SK-N-SH (cell line): ENCODE data around the gene SLC16A10. TPM values are rescaled to one million over a fixed set of nuclear protein-coding genes. Genes with fewer than 3 reads are reported as not detected.

Experiments used
- CTCF ChIA-PET: fragments of 300-600, 350-600 bp; formaldehyde crosslinking; extraction: SDS; loops from one replicate; lab custom pipeline; 2021; lab: Yijun Ruan, JAX
- POLR2A ChIA-PET: fragments of 350-600 bp; sonication (Branson Sonifier 250); formaldehyde crosslinking; extraction: SDS; loops from one replicate; lab custom pipeline; 2020; ENCODE audit warnings: antibody characterized with exemption, inconsistent platforms; lab: Yijun Ruan, JAX
- DNase-seq: peaks from one replicate; pipeline ENCODE4 v3.0.0; 2012
- H2AFZ ChIP-seq: fragments of 200-600 bp; sonication (generic); 2 replicates; pipeline ENCODE4 v1.8.1; 2016; ENCODE audit warnings: antibody characterized with exemption, mild to moderate bottlenecking, low read depth
- H3F3A ChIP-seq: fragments of 200-600 bp; sonication (generic); replicated peaks from 2 replicates; pipeline ENCODE3; 2016; ENCODE audit warnings: antibody characterized with exemption, mild to moderate bottlenecking; ENCODE audit not compliant: insufficient read depth
- H3K27ac ChIP-seq, 2 experiments: fragments of 200-500 bp in 1 of 2; fragments of 200-600 bp in 1 of 2; sonication (Bioruptor generic) in 1 of 2; sonication (generic), shearing (Covaris generic) in 1 of 2; 2 replicates each; pipeline versions ENCODE4 v1.5.1 to v1.6.1; 2014 to 2016; ENCODE audit warnings: low read depth in 2 of 2, inconsistent platforms in 1 of 2, low read length in 1 of 2, mild to moderate bottlenecking in 1 of 2, mixed read lengths in 1 of 2
- H3K27me3 ChIP-seq: fragments of 200-600 bp; sonication (generic), shearing (Covaris generic); 2 replicates; pipeline ENCODE4 v1.6.1; 2016; ENCODE audit warnings: mixed run types; ENCODE audit not compliant: insufficient read depth
- H3K36me3 ChIP-seq, 2 experiments: fragments of 200-500 bp in 1 of 2; fragments of 200-600 bp in 1 of 2; sonication (Bioruptor generic) in 1 of 2; sonication (generic) in 1 of 2; replicated peaks in 1 of 2; 2 replicates each; pipeline versions ENCODE3 to v1.5.1; 2014 to 2016; ENCODE audit warnings: low read length in 1 of 2, mild to moderate bottlenecking in 1 of 2; ENCODE audit not compliant: insufficient read depth in 2 of 2, control insufficient read depth in 1 of 2
- H3K4me1 ChIP-seq, 2 experiments: fragments of 200-500 bp in 1 of 2; fragments of 200-600 bp in 1 of 2; sonication (Bioruptor generic) in 1 of 2; sonication (generic), shearing (Covaris generic) in 1 of 2; 2 replicates each; pipeline versions ENCODE4 v1.5.1 to v1.6.1; 2014 to 2016; ENCODE audit warnings: low read depth in 1 of 2, low read length in 1 of 2, mixed run types in 1 of 2; ENCODE audit not compliant: insufficient read depth in 2 of 2, control insufficient read depth in 1 of 2
- H3K4me2 ChIP-seq: fragments of 200-600 bp; sonication (generic), shearing (Covaris generic); 2 replicates; pipeline ENCODE4 v1.6.1; 2017; ENCODE audit warnings: mixed run types
- H3K4me3 ChIP-seq, 2 experiments: fragments of 200-500 bp in 1 of 2; fragments of 200-600 bp in 1 of 2; sonication (Bioruptor generic) in 1 of 2; sonication (generic), shearing (Covaris generic) in 1 of 2; 2 replicates each; pipeline versions ENCODE4 v1.5.1 to v1.8.1; 2014 to 2016; ENCODE audit warnings: low read depth in 2 of 2, inconsistent platforms in 1 of 2, low read length in 1 of 2, mild to moderate bottlenecking in 1 of 2, mixed read lengths in 1 of 2, moderate library complexity in 1 of 2
- H3K79me2 ChIP-seq: fragments of 200-600 bp; sonication (generic); 2 replicates; pipeline ENCODE4 v1.8.1; 2017; ENCODE audit warnings: mild to moderate bottlenecking; ENCODE audit not compliant: insufficient read depth
- H3K9ac ChIP-seq: fragments of 200-600 bp; sonication (generic); 2 replicates; pipeline ENCODE4 v1.6.1; 2017; ENCODE audit warnings: mixed run types
- H3K9me2 ChIP-seq: fragments of 200-600 bp; sonication (generic); 2 replicates; pipeline ENCODE4 v1.6.1; 2017; ENCODE audit warnings: mixed run types
- H3K9me3 ChIP-seq: fragments of 200-600 bp; sonication (generic); 2 replicates; pipeline ENCODE4 v1.6.1; 2017; ENCODE audit warnings: mixed run types, mild to moderate bottlenecking, moderate library complexity
- H4K20me1 ChIP-seq: fragments of 200-600 bp; sonication (generic); 2 replicates; pipeline ENCODE4 v1.6.1; 2017; ENCODE audit warnings: mild to moderate bottlenecking, mixed run types; ENCODE audit not compliant: insufficient read depth
- ELF1 ChIP-seq: IDR thresholded peaks from 2 replicates; pipeline ENCODE4 v1.4.0; 2012
- EP300 ChIP-seq, 2 experiments: IDR thresholded peaks; 2 replicates each; pipeline versions ENCODE4 v1.4.0 to v1.6.1; 2012; ENCODE audit warnings: borderline replicate concordance in 1 of 2, low read depth in 1 of 2, low read length in 1 of 2
- FOSL2 ChIP-seq: IDR thresholded peaks from 2 replicates; pipeline ENCODE4 v1.4.0; 2012; ENCODE audit warnings: low read depth, mild to moderate bottlenecking, moderate library complexity, borderline replicate concordance
- FOXJ3 ChIP-seq: sonication (generic); formaldehyde crosslinking; IDR thresholded peaks from 2 replicates; pipeline ENCODE4 v1.5.1; 2020; ENCODE audit warnings: mild to moderate bottlenecking, missing genetic modification reagents
- FOXM1 ChIP-seq: IDR thresholded peaks from 2 replicates; pipeline ENCODE4 v1.4.0; 2012; ENCODE audit warnings: low read depth, mild to moderate bottlenecking
- GABPA ChIP-seq: IDR thresholded peaks from 2 replicates; pipeline ENCODE4 v1.4.0; 2012; ENCODE audit warnings: low read depth, mild to moderate bottlenecking
- GATA2 ChIP-seq: sonication (generic); formaldehyde crosslinking; IDR thresholded peaks from 2 replicates; pipeline ENCODE4 v1.5.0; 2020; ENCODE audit warnings: mild to moderate bottlenecking, missing genetic modification reagents
- MEF2A ChIP-seq: IDR thresholded peaks from 2 replicates; pipeline ENCODE4 v1.4.0; 2012; ENCODE audit warnings: low read depth, borderline replicate concordance
- NFIC ChIP-seq: IDR thresholded peaks from 2 replicates; pipeline ENCODE4 v1.4.0; 2012; ENCODE audit warnings: borderline replicate concordance
- RAD21 ChIP-seq: IDR thresholded peaks from 2 replicates; pipeline ENCODE4 v1.6.1; 2012; ENCODE audit warnings: mild to moderate bottlenecking, low read length
- RCOR1 ChIP-seq: fragments of 150-350 bp; IDR thresholded peaks from 2 replicates; pipeline ENCODE4 v1.6.1; 2017; ENCODE audit warnings: antibody characterized with exemption, low read length
- RFX5 ChIP-seq: IDR thresholded peaks from 2 replicates; pipeline ENCODE4 v1.6.1; 2012; ENCODE audit warnings: mild to moderate bottlenecking, improper control_type of control experiment, low read length
- RXRA ChIP-seq: IDR thresholded peaks from 2 replicates; pipeline ENCODE4 v1.4.0; 2012; ENCODE audit warnings: low read depth, mild to moderate bottlenecking, borderline replicate concordance
- SMC3 ChIP-seq: IDR thresholded peaks from 2 replicates; pipeline ENCODE4 v1.6.1; 2012; ENCODE audit warnings: low read depth, low read length, improper control_type of control experiment
- TAF1 ChIP-seq: IDR thresholded peaks from 2 replicates; pipeline ENCODE4 v1.6.1; 2012; ENCODE audit warnings: low read depth, mild to moderate bottlenecking, low read length, moderate library complexity, borderline replicate concordance
- WGBS: methylation state at CpG from one replicate; pipeline ENCODE4 v1.1.6; 2017; ENCODE audit warnings: low lambda C conversion rate; 5-methylcytosine and 5-hydroxymethylcytosine counted together
- polyA plus RNA-seq, 3 experiments: library from polyadenylated mRNA; depleted of rRNA; stranded (reverse); fragments of >200 nt; gene quantifications; 2 replicates each; pipeline ENCODE4 v1.2.3, GENCODE V29; 2012
- TF ChIP-seq, protein P1 (sequence below): fragments of 200-600 bp; sonication (generic); IDR thresholded peaks from 2 replicates; pipeline ENCODE4 v1.6.1; 2017; ENCODE audit warnings: antibody characterized with exemption, mild to moderate bottlenecking, moderate library complexity
- TF ChIP-seq, protein P2 (sequence below): IDR thresholded peaks from 2 replicates; pipeline ENCODE4 v1.6.1; 2012; ENCODE audit warnings: mild to moderate bottlenecking, low read depth, low read length, moderate library complexity
- TF ChIP-seq, protein P3 (sequence below): IDR thresholded peaks from 2 replicates; pipeline ENCODE4 v1.4.0; 2012; ENCODE audit warnings: low read depth

The SLC16A10 gene
- polyA plus RNA-seq, 1 of the 3 experiments (the other 2 are of a cell fraction): 0.12 TPM

- H3K27ac ChIP-seq: no peak overlapping the region
- TF ChIP-seq, protein P1, sequence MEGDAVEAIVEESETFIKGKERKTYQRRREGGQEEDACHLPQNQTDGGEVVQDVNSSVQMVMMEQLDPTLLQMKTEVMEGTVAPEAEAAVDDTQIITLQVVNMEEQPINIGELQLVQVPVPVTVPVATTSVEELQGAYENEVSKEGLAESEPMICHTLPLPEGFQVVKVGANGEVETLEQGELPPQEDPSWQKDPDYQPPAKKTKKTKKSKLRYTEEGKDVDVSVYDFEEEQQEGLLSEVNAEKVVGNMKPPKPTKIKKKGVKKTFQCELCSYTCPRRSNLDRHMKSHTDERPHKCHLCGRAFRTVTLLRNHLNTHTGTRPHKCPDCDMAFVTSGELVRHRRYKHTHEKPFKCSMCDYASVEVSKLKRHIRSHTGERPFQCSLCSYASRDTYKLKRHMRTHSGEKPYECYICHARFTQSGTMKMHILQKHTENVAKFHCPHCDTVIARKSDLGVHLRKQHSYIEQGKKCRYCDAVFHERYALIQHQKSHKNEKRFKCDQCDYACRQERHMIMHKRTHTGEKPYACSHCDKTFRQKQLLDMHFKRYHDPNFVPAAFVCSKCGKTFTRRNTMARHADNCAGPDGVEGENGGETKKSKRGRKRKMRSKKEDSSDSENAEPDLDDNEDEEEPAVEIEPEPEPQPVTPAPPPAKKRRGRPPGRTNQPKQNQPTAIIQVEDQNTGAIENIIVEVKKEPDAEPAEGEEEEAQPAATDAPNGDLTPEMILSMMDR: no peak
- TF ChIP-seq GATA2 (no peak), ELF1 (no peak), SMC3 (no peak), EP300 (IDR thresholded peaks at IDR 0.05; ENCODE audit: borderline replicate concordance in 1 of 2, low read depth in 1 of 2, low read length in 1 of 2) (no peak), TAF1 (no peak), FOSL2 (no peak), GABPA (no peak)
- TF ChIP-seq, protein P2, sequence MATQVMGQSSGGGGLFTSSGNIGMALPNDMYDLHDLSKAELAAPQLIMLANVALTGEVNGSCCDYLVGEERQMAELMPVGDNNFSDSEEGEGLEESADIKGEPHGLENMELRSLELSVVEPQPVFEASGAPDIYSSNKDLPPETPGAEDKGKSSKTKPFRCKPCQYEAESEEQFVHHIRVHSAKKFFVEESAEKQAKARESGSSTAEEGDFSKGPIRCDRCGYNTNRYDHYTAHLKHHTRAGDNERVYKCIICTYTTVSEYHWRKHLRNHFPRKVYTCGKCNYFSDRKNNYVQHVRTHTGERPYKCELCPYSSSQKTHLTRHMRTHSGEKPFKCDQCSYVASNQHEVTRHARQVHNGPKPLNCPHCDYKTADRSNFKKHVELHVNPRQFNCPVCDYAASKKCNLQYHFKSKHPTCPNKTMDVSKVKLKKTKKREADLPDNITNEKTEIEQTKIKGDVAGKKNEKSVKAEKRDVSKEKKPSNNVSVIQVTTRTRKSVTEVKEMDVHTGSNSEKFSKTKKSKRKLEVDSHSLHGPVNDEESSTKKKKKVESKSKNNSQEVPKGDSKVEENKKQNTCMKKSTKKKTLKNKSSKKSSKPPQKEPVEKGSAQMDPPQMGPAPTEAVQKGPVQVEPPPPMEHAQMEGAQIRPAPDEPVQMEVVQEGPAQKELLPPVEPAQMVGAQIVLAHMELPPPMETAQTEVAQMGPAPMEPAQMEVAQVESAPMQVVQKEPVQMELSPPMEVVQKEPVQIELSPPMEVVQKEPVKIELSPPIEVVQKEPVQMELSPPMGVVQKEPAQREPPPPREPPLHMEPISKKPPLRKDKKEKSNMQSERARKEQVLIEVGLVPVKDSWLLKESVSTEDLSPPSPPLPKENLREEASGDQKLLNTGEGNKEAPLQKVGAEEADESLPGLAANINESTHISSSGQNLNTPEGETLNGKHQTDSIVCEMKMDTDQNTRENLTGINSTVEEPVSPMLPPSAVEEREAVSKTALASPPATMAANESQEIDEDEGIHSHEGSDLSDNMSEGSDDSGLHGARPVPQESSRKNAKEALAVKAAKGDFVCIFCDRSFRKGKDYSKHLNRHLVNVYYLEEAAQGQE: no peak
- TF ChIP-seq, all 33 proteins: peak for 0
- Histone ChIP-seq H3F3A (peaks cover 5% of the 10 kb centered on the region), H3K9ac (no peak overlapping the region), H3K4me3 (no peak overlapping the region), H3K4me1 (no peaks in the 10 kb centered on the region), H4K20me1 (no peaks in the 10 kb centered on the region), H3K36me3 (peaks cover 34 to 77% of the 10 kb centered on the region in 2 experiments), H2AFZ (no peak overlapping the region), H3K4me2 (no peak overlapping the region), H3K9me2 (no peaks in the 10 kb centered on the region), H3K79me2 (peaks cover 22% of the 10 kb centered on the region; the same call in 1 of the 2 replicates), H3K27me3 (no peaks in the 10 kb centered on the region), H3K9me3 (peaks cover 12% of the 10 kb centered on the region; the same call in 1 of the 2 replicates)
- WGBS: 100% methylated on average over 2 of the region's 2 CpGs
- ChIA-PET POLR2A (no interaction called here), CTCF (interaction anchor here (0.6 kb wide), 1 partner anchor 20 kb away, joined by 3 read pairs; no protein-coding TSS in a partner anchor)
- no peak for DNase-seq
These were observed 189.0 kb downstream of the SLC16A10 start for GRCh38 chr6:111276335-111276734.

GRCh38 chr6:111276736-111277135 is 189.4 kb downstream of the SLC16A10 start:
- no peaks in the 10 kb centered on the region for H3K4me1 ChIP-seq
- peaks cover 34 to 77% of the 10 kb centered on the region in 2 experiments for H3K36me3 ChIP-seq
- H3K79me2 ChIP-seq: peaks cover 21% of the 10 kb centered on the region; the same call in 1 of the 2 replicates
- peaks cover 12% of the 10 kb centered on the region; the same call in 1 of the 2 replicates for H3K9me3 ChIP-seq
- no peak overlapping the region for H3K4me2 ChIP-seq
- ChIA-PET CTCF (interaction anchor here (0.6 kb wide), 1 partner anchor 19 kb away, joined by 3 read pairs; no protein-coding TSS in a partner anchor), POLR2A (no interaction called here)
- peaks cover 5% of the 10 kb centered on the region for H3F3A ChIP-seq
- H3K4me3 ChIP-seq: no peak overlapping the region
- no peak overlapping the region for H3K9ac ChIP-seq
- no peak overlapping the region for H2AFZ ChIP-seq
- DNase-seq: no peak
- H3K9me2 ChIP-seq: no peaks in the 10 kb centered on the region
- H3K27me3 ChIP-seq: no peaks in the 10 kb centered on the region
- H3K27ac ChIP-seq: no peak overlapping the region
- 83% methylated on average over 3 of the region's 3 CpGs for WGBS
- H4K20me1 ChIP-seq: no peaks in the 10 kb centered on the region
- no peak for TF ChIP-seq MEF2A
- TF ChIP-seq, protein P2: no peak
- no peak for TF ChIP-seq NFIC
- TF ChIP-seq GABPA: no peak
- no peak for TF ChIP-seq SMC3
- TF ChIP-seq ELF1: no peak
- no peak for TF ChIP-seq RFX5
- no peak for TF ChIP-seq EP300 (IDR thresholded peaks at IDR 0.05; ENCODE audit: borderline replicate concordance in 1 of 2, low read depth in 1 of 2, low read length in 1 of 2)
- TF ChIP-seq RXRA: no peak
- TF ChIP-seq FOXJ3 (CRISPR knock-in tag): no peak
- TF ChIP-seq RCOR1: no peak
- TF ChIP-seq GATA2: no peak
- TF ChIP-seq, protein P3, sequence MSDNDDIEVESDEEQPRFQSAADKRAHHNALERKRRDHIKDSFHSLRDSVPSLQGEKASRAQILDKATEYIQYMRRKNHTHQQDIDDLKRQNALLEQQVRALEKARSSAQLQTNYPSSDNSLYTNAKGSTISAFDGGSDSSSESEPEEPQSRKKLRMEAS: no peak
- no peak for TF ChIP-seq RAD21
- no peak for TF ChIP-seq FOSL2
- TF ChIP-seq FOXM1: no peak
